ENCODE measurements around the gene ACAN. TPM values are rescaled to one million over a fixed set of nuclear protein-coding genes. Genes with fewer than 3 reads are reported as not detected.

Gene ACAN
- total and polyA plus RNA-seq, 2 of the 8 experiments (the other 6 are each of a cell fraction or from before 2014, with no cell fraction given) = 0.71 to 0.73 TPM

DNA sequence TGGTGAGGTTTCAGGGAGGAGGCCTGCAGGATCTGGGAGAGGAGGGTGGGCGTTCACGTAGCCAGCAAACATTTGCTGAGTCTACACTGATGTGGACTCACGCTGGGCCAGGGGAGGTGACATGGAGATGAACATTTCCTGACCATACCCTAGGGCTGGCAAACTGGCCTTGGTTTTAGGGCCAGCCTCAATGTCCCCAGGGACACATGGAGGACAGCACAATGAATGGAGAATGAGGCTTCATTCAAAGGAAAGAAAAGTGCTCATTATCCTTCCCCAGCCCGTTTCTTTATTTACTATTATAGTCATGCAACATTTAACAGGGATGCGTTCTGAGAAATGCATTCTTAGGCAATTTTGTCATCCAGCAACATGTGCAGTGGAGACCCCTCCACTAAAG lies 26.8 kb downstream of the ACAN start:
- no peak overlapping the region for H3K18ac ChIP-seq (ENCODE audit: extremely low read depth, low read length)
- H3K14ac ChIP-seq (ENCODE audit: insufficient read length) = no peak overlapping the region
- FAIRE-seq (no peak), DNase-seq (ENCODE audit: low read depth in 1 of 2, low spot score in 2 of 2) (no peak)
- 72% methylated on average over 5 of the region's 5 CpGs; no CpG with 5 or more reads in 1 of the 2 experiments for WGBS, 2 experiments (ENCODE audit: extremely low coverage in 1 of 2, insufficient coverage in 1 of 2, insufficient read length in 1 of 2, insufficient replicate concordance in 2 of 2, low coverage in 1 of 2, low lambda C conversion rate in 2 of 2, missing lambda C conversion rate in 1 of 2)
- H2BK12ac ChIP-seq (ENCODE audit: low read depth, low read length) = no peak overlapping the region
- H3K79me1 ChIP-seq (ENCODE audit: low read depth, low read length) = no peaks in the 10 kb centered on the region
- H3K4me1 ChIP-seq (replicated peaks in 1 of 4; ENCODE audit: control insufficient read depth in 3 of 4, insufficient read depth in 4 of 4, low read length in 3 of 4) = no peaks in the 10 kb centered on the region
- H3K56ac ChIP-seq (replicated peaks; ENCODE audit: insufficient read length, low read depth, low read length) = no peak overlapping the region
- no peak overlapping the region for H4K5ac ChIP-seq (ENCODE audit: insufficient read length, low read depth, low read length)
- no peaks in the 10 kb centered on the region for H3K9me3 ChIP-seq (ENCODE audit: insufficient read depth in 2 of 2, low read depth in 1 of 2, low read length in 1 of 2)
- no peak overlapping the region for H2BK120ac ChIP-seq (replicated peaks; ENCODE audit: low read depth, low read length)
- no peak overlapping the region for H4K8ac ChIP-seq (ENCODE audit: extremely low read depth, insufficient read depth, low read length)
- no peak overlapping the region for H3K4ac ChIP-seq (replicated peaks; ENCODE audit: insufficient read length, low read depth, low read length)
- ChIA-PET CTCF (ENCODE audit: partially characterized antibody) (interaction anchor here (1.1 to 1.4 kb wide), 2 partner anchors 172 to 362 kb away, joined by 3 read pairs; partner anchors contain the start of gene MRPS11), POLR2A (ENCODE audit: partially characterized antibody) (no interaction called here)
- H3K27ac ChIP-seq (ENCODE audit: low read depth, low read length) = no peak overlapping the region
- H2AK5ac ChIP-seq (ENCODE audit: low read depth, low read length) = no peak overlapping the region
- H3K4me2 ChIP-seq (ENCODE audit: insufficient read depth in 1 of 2, low read depth in 2 of 2, low read length in 2 of 2) = no peak overlapping the region
- H2AFZ ChIP-seq (ENCODE audit: low read length) = no peak overlapping the region
- no peak overlapping the region for H2BK20ac ChIP-seq (ENCODE audit: low read length)
- H2BK5ac ChIP-seq (ENCODE audit: low read depth, low read length) = no peak overlapping the region
- no peak overlapping the region for H3K23ac ChIP-seq (ENCODE audit: insufficient read length)
- H3K36me3 ChIP-seq (ENCODE audit: control insufficient read depth in 2 of 4, insufficient read depth in 4 of 4, low read length in 3 of 4) = no peaks in the 10 kb centered on the region
- no peak overlapping the region for H3K9ac ChIP-seq (replicated peaks in 1 of 4; ENCODE audit: extremely low read depth in 1 of 4, low read depth in 3 of 4, low read length in 3 of 4)
- no peak for TF ChIP-seq KDM1A (IDR thresholded peaks at IDR 0.05; ENCODE audit: borderline replicate concordance, low read length)
- TF ChIP-seq NRF1 (IDR thresholded peaks at IDR 0.05; ENCODE audit: low read depth, low read length) = no peak
- TF ChIP-seq HDAC6 (IDR thresholded peaks at IDR 0.05; ENCODE audit: low read depth, low read length) = no peak
- TF ChIP-seq, protein P1, sequence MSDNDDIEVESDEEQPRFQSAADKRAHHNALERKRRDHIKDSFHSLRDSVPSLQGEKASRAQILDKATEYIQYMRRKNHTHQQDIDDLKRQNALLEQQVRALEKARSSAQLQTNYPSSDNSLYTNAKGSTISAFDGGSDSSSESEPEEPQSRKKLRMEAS (IDR thresholded peaks at IDR 0.05) = no peak
- TF ChIP-seq EP300 (IDR thresholded peaks at IDR 0.05; ENCODE audit: borderline replicate concordance in 1 of 2, low read depth in 2 of 2, low read length in 2 of 2) = no peak
- TF ChIP-seq POLR2A (IDR thresholded peaks at IDR 0.05; ENCODE audit: control extremely low read depth in 1 of 2, low read depth in 2 of 2, low read length in 2 of 2) = no peak
- no peak for TF ChIP-seq NANOG (IDR thresholded peaks at IDR 0.05; ENCODE audit: insufficient read depth, low read depth, low read length, poor library complexity, severe bottlenecking)
- H3K79me2 ChIP-seq (ENCODE audit: control insufficient read depth in 1 of 2, insufficient read depth in 2 of 2, low read length in 2 of 2) = no peaks in the 10 kb centered on the region
- 0 out of 2 replicates have a peak overlapping the region, but pooled peaks have one; percentile 22 for H2BK15ac ChIP-seq (ENCODE audit: low read length)
- H3K27me3 ChIP-seq (replicated peaks in 1 of 4; ENCODE audit: control insufficient read depth in 3 of 4, extremely low read depth in 1 of 4, insufficient read depth in 3 of 4, low read length in 3 of 4) = no peaks in the 10 kb centered on the region; a peak in 3 of 7 replicates
- no peak overlapping the region for H4K91ac ChIP-seq (replicated peaks; ENCODE audit: insufficient read length, low read length)
- no peak overlapping the region for H3K4me3 ChIP-seq (ENCODE audit: extremely low read depth in 1 of 4, insufficient read depth in 2 of 4, low read depth in 3 of 4, low read length in 4 of 4)
- no peaks in the 10 kb centered on the region for H4K20me1 ChIP-seq (replicated peaks in 1 of 2; ENCODE audit: control insufficient read depth in 1 of 2, insufficient read depth in 2 of 2, low read length in 2 of 2)
- no peaks in the 10 kb centered on the region for H3K23me2 ChIP-seq (ENCODE audit: low read depth, low read length)
